ENCODE data around the gene GABRD. TPM values are rescaled to one million over a fixed set of nuclear protein-coding genes. Genes with fewer than 3 reads are reported as not detected.

GABRD gene
- total and polyA plus RNA-seq, 2 of the 13 experiments (the other 11 are each of a cell fraction or from before 2014, with no cell fraction given): not detected

DNA sequence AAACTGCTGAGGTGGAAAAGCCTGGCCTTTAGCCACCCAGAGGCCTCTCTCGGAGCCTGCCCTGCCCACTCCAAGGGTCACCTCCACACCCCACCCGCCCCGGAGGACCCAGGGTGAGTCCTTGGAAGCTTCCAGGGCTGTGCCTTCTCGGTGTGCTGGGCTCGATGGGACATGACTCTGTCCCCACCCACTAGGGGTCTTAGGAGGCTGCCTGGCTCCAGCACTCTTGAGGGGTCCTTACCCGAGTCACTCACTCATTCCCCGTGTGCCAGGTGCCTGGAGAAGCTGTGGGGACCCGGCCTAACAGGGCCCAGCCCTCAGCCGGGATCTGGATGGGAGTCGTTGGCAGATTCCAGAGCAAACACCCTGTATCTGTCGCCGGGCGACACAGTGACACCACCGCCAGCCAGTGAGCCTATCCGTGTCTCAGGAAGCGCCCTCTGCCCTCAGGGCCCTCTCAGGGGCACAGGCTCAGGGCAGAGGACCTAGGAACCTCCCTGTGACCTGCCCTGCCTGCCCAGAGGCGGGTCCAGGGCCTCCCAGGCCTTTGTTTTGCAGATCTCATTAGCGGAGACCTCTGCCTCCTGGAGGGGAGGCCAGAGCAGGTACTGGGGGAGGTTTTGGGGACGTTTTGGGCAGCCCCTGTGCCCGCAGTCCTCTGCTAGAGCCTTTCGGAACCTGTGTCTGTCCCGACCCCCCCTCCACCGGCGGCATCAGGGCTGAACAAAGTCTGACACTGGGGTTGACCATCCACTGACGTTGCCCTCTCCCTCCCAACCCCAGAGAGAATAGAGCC is 28.0 kb downstream of the GABRD start (continued):
- TF ChIP-seq ARHGAP35 (CRISPR knock-in tag; IDR thresholded peaks at IDR 0.05; ENCODE audit: borderline replicate concordance) (no peak), SAFB2 (CRISPR knock-in tag; IDR thresholded peaks at IDR 0.05; ENCODE audit: borderline replicate concordance, low read depth) (no peak), ZSCAN31 (CRISPR knock-in tag; IDR thresholded peaks at IDR 0.05; ENCODE audit: low read depth) (no peak), MLXIP (CRISPR knock-in tag; IDR thresholded peaks at IDR 0.05; ENCODE audit: borderline replicate concordance) (no peak), ZFP62 (CRISPR knock-in tag; IDR thresholded peaks at IDR 0.05) (no peak), MIXL1 (CRISPR knock-in tag; IDR thresholded peaks at IDR 0.05) (0 out of 2 replicates have a peak, but pooled peaks have one; percentile 21), ZNF20 (CRISPR knock-in tag; IDR thresholded peaks at IDR 0.05) (0 out of 2 replicates have a peak, but pooled peaks have one; percentile 40), SP4 (CRISPR knock-in tag; IDR thresholded peaks at IDR 0.05) (peak; percentile 62; the same call in 1 of the 2 replicates), RAD21 (CRISPR knock-in tag; IDR thresholded peaks at IDR 0.05) (no peak), MYPOP (CRISPR knock-in tag; IDR thresholded peaks at IDR 0.05) (no peak; the same call in 1 of the 2 replicates), IRF2 (CRISPR knock-in tag; IDR thresholded peaks at IDR 0.05) (no peak; the same call in 1 of the 2 replicates), WIZ (CRISPR knock-in tag; IDR thresholded peaks at IDR 0.05) (no peak), SPEN (CRISPR knock-in tag; IDR thresholded peaks at IDR 0.05; ENCODE audit: low read depth) (0 out of 2 replicates have a peak, but pooled peaks have one; percentile 30), MED8 (CRISPR knock-in tag; IDR thresholded peaks at IDR 0.05; ENCODE audit: insufficient replicate concordance) (no peak), ZNF496 (CRISPR knock-in tag; IDR thresholded peaks at IDR 0.05; ENCODE audit: insufficient replicate concordance) (no peak), ZNF776 (CRISPR knock-in tag; IDR thresholded peaks at IDR 0.05) (no peak), CENPX (CRISPR knock-in tag; IDR thresholded peaks at IDR 0.05) (no peak), ZNF570 (CRISPR knock-in tag; IDR thresholded peaks at IDR 0.05; ENCODE audit: borderline replicate concordance) (no peak), STAG1 (CRISPR knock-in tag; IDR thresholded peaks at IDR 0.05) (no peak), REL (CRISPR knock-in tag; conservative IDR thresholded peaks at IDR 0.05) (no peak), GTF2F1 (IDR thresholded peaks at IDR 0.05; ENCODE audit: low read length) (no peak), TFE3 (CRISPR knock-in tag; IDR thresholded peaks at IDR 0.05) (no peak)

Data from HepG2 (cell line).